Activated T-cell treated with anti-CD3 and anti-CD28 coated beads for 24 hours (primary cell): Measurements from ENCODE around the gene PYCR2.

Experiments
- DNase-seq: peaks from one replicate; pipeline ENCODE4 v3.0.0-alpha.2; 2020; ENCODE audit warnings: low read depth

The PYCR2 gene

DNA sequence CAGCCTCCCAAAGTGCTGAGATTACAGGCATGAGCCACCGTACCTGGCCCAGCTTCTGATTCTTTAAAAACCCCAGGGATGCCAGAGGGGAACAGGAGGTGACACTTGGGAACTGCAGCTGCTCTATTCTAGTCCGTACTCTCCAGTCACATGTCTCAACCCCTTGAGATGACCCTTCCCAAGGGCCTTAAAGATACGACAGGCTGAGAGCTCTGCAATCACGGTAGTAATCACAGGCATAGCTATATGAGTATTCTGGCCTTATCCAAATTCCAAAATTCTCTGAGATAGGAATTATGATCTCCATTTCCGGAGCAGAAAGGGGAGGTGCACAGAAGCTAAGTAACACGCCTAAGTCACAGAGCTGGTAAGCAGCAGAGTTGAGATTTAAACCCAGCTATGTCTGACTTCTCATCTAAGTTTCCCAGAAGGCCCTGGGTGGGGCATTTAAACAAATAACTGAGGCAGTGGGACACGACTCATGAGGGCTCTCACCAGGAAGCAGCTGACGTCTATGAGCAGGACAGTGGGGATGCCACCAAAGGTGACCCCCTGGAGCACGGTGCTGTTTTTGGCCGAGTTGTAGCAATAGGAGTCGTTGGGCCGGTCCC, 47.0 kb downstream of the PYCR2 start:
- DNase-seq: no peak

GRCh38 chr1:225875044-225875815, 48.8 kb downstream of the PYCR2 start:
- DNase-seq: no peak

- no peak for DNase-seq
Measured at GRCh38 chr1:225874431-225874830, 49.6 kb downstream of the PYCR2 start.

DNA sequence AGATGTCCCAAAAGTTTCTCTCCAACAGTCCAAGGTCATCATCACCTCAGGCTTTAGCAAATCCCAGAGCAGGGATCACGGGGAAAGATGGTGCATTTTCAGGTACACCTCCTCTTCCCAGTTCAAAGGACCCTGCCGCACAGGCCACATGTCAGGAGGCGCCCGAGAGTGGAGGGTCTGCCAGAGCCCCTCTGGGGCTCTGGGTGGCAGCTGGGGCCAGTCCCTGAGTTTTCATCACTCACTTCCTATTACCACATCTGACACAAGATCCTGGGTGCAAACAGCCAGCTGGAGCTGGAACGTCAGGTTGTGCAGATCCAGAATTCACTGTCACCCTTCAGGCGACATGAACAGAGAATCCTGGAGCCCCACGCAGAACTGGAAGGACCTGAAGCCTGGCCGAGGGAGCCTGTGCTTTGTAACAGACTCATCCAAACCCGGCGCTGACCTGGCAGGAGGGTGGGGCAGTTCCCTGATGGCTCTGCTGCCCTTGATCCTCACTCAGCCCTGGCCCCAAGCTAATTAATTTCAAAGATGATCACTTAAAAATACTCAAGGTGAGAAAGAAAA, 50.7 kb downstream of the PYCR2 start:
- DNase-seq: no peak

GRCh38 chr1:225872075-225872430, 52.0 kb downstream of the PYCR2 start:
- DNase-seq: no peak

DNA sequence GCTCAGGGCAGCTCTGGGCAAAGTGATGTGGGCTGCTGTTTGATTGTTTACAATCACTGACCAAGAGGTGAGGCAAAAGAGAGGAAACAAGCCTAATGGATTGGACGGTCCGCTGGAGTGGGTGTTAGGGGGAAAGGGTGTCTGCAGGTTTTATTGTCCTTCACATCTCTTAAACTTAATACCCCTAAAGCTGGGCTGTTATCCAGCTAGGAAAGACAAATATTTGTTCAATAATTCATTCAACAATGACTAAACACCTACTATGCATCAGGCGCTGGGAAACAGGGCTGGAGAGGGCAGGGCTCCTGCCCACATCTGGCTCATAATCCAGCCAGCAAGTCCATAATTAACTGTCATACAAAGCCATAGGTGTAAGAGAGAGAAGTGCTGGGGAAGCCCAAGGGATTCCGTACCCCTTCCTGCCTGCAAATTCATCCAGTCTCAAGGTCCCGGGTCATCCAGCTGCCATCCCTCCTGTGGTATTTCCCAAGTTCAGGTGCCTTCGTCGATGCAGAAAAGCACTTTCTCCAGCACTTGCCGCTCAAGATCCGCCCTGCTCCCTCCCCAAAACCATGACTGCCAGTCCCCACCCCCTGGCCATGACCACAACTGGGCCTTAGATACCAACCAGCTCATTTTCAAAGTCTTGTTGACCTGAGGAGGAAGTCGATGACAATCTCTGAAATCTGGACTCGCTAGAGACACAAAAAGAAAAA, 52.5 kb downstream of the PYCR2 start:
- DNase-seq: no peak

GRCh38 chr1:225870911-225871310, 53.1 kb downstream of the PYCR2 start:
- no peak for DNase-seq
